Activated gamma-delta T cell treated with Interleukin-2 at 50 U/mL for 16 hours (primary cell): ENCODE measurements around the gene CPD.
"Not testable (repeated sequence)": the region's sequence is repeated elsewhere in the genome, so short reads cannot be mapped to it uniquely, and the experiment has no call there.

ENCODE experiments used
- DNase-seq: peaks from one replicate; pipeline ENCODE4 v3.0.0-alpha.2; 2020

The CPD gene

DNA sequence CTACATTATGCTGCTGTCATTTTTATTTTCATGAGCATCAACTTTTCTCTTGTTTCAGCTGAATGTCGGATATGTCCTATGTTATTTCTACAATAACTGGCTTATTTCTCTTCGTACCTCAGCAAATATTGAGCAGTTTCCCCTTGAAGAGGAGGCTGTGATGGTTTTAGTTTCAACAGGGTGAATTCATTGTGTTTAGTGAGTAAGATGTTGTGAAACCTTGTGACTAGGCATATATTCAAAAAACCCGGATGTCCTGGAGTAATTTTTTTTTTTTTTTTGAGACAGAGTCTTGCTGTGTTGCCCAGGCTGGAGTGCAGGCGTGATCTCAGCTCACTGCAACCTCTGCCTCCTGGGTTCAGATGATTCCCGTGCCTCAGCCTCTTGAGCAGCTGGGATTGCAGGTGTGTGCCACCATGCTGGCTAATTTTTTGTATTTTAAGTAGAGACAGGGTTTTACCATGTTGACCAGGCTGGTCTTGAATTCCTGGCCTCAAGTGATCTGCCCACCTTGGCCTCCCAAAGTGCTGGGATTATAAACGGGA, 11.1 kb downstream of the CPD start:
- no peak for DNase-seq

DNA sequence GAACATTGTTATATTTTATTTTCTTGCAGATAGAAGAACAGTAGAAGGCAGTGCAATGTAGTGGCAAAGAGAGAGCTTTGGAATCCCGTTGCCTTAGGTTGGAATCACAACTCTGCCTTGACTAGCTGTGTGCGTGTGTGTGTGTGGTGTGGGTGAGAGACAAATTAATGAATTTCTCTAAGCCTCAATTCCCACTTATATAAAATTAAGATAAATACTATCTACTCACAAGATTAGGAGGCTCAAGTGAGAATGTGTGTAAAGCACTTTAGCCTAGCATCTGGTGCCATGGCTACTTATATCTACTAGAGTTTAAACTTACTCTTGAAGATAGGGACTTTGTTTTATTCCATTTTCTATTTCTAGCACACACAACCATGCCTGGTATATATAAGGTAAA, 12.8 kb downstream of the CPD start:
- DNase-seq: no peak

DNA sequence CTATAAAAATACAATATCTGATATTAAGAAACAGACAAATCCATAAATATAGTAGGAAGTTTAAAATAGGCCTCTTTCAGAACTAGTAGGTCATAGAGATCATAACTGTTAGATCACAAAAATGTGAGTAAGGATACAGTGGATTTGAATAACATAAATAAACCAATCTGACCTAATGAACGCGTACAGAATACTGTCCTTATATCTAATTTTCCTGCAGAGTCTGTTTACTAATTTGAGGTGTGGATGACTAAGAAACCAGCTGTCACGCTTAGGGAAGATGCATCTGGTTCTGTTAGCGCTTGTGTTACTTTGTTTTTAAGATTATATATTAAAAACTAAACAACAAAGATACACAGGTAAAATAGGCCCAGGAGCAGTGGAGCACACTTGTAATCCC, 14.8 kb downstream of the CPD start:
- DNase-seq: no peak

DNA sequence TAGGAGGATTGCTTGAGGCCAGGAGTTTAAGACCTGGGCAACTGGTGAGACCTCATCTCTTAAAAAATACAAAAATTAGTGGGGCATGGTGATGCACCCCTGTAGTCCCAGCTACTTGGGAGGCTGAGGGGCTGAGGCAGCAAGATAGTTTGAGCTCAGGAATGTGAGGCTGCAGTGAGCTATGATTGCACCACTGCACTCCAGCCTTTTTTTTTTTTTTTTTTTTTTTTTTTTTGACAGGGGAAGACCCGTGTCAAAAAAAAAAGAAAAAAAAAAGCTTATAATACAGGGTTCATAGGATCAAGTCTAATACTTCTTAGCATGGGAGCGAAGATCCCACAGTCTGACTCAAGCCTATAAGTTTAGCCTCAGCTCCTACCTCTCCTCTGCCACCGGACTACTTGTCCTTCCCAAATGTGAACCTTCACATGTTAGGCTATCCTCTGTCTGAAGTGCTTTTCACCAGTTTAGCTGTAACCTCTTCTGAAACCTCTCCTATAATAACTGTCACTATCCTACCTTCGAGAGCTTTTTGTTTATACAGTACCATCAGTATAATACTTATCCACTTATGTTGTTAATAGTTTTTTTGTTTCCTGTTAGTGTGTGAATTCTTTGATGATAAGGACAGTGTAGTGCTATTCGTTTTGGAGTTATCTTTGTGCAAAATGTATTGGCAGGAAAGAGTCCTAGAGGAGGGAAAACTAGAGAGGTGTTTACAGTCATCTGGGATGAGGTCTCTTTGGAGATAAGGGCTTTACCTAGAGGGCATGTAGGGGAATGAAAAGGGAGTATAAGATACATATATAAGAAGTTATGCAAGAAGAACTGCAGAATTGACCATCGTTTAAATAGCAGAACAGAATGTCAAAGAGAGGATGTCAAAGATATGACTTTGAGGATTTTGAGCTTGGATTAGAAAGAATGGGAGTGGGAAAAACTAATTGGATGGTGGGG, 15.5 kb downstream of the CPD start:
- no peak for DNase-seq

DNA sequence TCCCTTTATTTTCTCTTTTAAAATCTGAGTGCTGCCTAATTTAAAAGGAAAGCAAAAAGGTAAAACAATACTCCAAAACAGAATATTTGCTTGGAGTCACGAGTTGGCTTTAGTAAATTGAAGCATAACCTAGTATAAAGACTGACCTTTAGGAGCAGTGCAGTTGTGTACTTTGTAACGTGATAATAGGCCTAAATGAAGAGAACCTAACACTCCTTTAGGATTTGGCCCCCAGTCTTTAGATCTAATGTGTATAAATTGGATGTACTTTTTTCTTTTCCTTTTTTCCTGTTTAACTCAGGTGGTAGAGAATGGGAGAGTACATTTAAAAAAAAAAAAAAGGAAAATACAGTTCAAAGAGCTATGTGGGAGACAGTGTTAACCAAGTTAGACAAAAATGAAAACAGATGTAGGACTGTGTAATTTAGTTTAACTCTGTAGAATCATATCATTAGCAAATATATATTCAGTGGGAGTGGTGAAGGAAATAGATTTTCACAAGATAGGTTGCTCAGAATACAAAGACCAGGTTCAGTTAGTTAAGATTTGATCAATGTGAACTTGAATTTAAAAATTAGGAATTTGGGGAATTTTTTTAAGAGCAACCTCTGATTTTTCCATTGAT, 16.8 kb downstream of the CPD start:
- DNase-seq: no peak

DNA sequence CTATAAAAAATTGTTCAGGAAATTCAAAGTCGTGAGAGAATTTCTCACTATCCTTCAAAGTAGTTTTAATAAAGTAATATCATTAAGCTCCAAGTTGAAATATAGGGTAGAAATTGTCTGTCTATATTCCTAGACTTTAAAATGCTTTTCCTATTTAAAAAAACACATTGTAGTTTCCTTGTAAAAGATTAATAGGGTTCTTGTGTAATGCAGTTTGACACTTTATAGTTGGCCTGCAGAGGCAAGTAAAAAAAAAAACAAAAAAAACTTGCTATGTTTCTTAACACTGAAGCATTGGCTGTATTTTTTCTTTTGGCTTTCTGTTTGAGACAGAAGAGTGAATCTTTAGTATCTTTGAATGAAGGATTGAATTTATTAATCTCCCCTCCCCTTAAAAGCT, 17.4 kb downstream of the CPD start:
- no peak for DNase-seq

DNA sequence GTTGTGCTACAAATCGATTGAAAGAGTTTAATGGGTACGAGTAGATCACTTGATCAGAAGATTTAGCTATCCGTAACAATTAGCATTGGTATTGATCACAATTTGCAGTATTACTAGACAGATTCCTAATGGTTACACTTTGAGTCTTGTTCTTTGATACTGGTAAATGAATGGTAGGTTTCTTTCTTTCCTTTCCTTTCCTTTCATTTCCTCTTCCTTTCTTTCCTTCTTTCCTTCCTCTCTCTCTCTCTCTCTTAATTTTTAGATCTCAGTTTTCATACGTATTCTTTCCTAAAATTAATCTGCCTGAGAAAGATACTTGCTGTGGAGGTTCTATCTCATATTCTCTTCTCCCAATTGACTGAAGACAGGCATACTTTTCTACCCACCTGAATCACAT, 17.9 kb downstream of the CPD start:
- no peak for DNase-seq

DNA sequence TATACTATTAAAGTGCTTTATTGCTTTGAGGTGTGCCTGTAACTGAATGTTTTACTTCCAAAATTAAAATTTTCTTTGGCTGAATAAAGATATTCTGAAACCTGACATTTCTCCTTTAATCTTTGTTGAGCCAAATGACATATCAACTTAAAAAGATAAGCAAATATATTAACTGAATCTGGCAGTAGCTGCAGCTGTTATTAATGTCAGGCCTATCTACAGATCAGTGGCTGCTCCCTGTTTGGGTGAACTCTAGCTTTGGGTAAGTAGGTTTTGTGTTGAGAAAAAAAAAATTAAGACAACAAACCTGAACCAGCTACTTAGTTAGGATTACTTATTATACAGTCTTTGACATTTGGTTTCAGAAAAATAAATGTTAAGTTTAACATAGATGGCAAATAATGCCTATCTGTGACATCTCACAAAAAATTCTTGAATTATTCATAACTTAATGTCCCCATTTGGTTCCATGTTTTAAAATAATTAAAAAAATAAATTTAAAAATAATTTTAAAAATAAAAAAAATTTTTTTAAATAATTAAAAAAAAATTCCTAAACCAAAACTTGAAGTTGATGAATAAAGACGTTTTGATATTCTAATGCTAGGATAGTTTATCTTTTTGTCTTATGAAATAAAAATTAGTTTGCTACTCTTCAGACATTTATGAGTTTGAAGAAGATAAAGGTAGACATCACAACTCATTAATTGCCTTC, 19.8 kb downstream of the CPD start:
- DNase-seq: no peak

DNA sequence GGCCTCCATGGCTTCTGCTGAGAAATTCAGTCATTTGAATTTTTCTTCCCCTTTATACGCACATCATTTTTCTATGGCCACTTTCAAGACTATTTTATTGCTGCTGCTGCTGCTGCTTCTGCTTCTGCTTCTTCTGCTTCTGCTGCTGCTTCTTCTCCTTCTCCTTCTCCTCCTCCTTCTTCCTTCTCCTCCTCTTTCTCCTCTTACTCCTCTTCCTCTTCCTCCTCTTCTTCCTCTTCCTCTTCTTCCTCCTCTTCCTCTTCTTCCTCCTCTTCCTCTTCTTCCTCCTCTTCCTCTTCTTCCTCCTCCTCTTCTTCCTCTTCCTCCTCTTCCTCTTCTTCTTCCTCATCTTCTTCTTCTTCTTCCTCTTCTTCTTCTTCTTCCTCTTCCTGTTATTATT, 22.4 kb downstream of the CPD start:
- no peak for DNase-seq

DNA sequence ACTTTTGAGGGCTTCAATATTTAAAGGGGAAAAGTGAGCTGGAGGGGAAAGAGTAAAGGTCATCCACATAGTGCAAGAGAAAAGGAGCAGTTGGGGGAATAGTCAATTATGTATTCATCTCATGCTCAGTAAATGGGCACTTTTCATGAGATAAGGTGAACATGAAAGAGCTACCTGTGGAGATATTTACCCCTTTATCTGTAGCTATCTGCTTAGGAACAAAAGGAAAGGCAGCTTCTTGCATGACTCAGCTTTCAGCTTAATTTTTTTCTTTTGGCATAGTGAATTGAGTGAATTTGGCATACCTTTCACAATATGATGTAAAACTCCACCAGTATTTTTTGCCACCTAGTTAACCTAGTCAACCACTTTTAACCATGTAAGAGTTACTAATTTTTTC, 26.4 kb downstream of the CPD start:
- no peak for DNase-seq

DNA sequence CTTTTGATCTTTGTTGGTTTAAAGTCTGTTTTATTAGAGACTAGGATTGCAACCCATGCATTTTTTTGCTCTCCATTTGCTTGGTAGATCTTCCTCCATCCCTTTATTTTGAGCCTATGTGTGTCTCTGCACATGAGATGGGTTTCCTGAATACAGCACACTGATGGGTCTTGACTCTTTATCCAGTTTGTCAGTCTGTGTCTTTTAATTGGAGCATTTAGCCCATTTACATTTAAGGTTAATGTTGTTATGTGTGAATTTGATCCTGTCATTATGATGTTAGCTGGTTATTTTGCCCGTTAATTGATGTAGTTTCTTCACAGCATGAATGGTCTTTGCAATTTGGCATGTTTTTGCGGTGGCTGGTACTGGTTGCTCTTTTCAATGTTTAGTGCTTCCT, 31.9 kb downstream of the CPD start:
- not testable (repeated sequence) for DNase-seq

DNA sequence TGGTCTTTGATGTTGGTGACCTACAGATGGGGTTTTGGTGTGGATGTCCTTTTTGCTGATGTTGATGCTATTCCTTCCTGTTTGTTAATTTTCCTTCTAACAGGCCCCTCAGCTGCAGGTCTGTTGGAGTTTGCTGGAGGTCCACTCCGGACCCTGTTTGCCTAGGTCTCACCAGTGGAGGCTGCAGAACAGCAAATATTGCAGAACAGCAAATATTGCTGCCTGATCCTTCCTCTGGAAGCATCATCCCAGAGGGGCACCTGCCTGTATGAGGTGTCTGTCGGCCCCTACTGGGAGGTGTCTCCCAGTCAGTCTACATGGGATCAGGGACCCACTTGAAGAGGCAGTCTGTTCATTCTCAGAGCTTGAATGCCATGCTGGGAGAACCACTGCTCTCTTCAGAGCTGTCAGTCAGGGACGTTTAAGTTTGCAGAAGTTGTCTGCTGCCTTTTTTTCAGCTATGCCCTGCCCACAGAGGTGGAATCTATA, 33.3 kb downstream of the CPD start:
- not testable (repeated sequence) for DNase-seq

DNA sequence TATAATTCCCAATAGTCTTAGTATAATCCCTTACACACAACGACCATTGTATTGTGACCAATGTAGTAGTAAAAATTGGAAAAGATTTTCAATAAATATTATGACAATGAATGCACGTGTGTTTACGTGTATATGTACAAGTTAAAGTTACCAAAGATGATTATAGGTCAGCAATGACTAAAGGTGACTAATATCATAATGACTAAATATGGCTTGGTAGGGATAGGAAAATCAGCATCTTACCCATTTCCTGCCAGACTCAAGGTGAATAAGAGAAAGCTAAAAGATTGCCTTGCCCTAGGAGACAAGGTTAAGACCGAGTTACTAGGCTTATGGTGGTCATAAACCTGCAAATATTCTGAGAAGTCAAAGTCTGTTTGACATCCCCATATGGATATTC, 34.4 kb downstream of the CPD start:
- DNase-seq: no peak

DNA sequence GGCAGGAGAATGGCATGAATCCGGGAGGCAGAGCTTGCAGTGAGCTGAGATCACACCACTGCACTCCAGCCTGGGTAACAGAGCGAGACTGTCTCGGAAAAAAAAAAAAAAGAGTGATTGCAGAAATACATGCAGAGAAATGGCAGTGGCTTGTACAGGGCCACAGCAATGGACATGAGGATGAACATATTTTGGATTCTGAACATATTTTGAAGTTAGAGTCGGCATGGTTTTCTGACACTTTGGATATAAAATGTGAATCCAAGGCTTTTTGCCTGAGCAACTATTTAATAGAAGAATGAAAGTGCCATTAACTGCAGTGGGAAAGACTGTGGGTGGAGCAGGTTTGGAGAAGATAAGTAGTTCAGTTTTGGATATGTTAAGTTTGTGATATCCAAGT, 35.8 kb downstream of the CPD start:
- DNase-seq: no peak

DNA sequence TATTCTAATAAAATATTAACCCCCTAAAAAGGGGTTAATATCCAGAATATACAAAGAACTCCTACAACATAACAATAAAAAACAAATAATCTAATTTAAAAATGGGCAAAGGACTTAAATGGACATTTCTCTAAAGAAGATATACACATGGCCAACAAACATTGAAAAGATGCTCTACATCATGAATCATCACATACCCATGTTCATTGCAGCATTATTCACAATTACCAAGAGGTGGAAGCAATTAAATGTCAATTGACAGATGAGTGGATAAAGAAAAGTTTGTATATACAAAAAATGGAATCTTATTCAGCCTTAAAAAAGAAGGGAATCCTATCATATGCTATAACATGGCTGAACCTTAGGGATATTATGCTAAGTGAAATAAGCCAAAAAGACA, 36.8 kb downstream of the CPD start:
- DNase-seq: no peak

DNA sequence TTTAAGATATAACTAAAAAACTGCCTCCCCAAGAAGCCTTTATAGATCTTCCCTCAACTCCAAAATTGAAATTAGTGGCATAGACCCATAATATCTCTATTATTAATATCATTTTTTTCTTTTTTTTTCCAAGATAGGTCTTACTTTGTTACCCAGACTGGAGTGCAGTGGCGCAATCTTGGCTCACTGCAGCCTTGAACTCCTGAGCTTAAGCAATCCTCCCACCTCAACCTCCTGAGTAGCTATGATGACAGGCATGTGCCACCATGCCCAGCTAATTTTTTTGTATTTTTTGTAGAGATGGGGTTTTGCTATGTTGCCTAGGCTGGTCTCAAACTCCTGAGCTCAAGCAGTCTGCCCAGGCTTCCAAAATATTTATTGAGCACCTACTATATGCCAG, 39.3 kb downstream of the CPD start:
- DNase-seq: not testable (repeated sequence)

DNA sequence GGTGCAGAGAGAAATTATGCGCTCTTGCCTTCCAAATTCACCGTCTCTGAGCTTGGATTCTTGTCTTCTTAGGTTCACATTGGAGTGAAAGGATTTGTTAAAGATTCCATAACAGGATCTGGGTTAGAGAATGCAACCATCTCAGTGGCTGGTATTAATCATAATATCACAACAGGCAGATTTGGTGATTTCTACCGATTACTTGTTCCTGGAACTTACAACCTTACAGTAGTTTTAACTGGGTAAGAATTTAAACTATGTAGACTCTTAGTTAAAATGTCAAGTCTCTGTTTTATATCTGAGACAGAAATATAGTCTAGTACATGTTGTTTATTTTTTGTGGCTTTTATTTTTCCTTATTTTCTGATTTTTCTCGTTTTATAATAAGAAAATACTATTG, 42.9 kb downstream of the CPD start:
- no peak for DNase-seq

DNA sequence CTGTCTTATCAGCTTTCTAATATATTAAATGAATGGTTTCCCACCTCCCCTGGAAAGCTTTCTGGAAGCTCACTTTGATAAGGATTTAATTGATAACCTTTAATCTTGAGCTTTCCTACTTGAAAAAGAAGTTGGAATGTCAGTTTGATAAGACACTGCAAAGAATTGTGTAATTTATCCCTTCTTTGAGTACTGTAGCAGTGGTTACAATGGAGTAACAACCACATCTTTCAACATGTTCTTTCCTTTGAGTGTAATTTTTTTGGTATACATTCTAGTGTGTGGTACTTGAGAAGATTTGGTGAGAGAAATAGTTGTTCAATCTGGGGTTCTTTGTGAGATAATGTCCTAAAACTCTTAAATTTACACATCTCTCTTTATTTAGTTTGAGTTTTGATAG, 43.4 kb downstream of the CPD start:
- no peak for DNase-seq

DNA sequence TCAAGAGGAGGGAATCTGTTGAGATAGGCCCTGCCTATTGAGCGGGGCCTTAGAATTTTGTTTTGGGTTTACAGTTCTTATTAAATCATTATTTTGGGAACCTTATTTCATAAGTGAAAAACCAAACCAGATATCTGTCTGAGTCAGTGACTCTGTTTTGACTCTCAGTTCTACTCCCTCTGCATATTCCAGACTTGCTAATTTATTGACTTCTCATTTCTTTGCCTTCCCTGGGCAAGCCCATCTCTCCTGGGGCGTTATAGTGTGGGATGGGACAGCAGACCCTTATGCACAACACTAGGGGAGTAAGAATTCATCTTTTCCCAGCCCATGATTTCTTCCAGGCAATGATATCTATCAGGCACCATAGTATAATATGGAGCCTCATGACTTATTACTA, 45.7 kb downstream of the CPD start:
- no peak for DNase-seq

DNA sequence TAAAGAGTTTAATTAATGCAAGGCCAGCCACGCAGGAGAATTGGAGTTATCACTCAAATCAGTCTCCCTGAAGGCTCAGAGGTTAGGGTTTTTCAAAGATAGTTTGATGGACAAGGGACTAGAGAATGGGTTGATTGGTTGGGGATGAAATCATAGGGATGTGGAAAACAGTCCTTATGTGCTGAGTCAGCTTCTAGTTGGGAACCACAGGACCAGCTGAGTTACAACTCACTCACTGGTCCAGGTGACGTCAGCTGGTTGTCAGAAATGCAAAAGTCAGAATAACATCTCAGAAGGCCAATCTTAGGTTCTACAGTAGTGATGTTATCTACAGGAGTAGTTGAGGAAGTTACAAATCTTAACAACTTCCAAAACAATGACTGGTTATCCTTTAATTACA, 47.6 kb downstream of the CPD start:
- DNase-seq: no peak

DNA sequence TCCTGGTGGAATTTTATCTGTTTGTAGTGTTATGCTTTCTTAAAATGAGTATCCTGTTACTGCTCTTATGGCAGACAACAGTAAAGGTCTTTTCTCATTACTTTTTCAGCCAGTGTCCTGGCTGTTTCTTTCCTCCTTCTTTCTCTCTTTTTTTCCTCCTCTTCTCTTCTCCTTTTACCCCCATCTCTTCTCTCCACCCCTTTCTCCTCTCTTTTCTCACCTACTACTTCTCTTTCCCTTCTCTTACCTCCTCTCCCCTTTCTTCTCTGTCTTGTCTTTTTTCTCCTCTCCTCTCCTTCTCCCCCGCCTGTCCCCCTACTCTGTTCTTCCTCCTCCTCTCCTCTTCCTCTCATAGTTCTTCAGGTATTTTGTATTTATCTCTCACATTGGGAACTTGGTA, 48.9 kb downstream of the CPD start:
- DNase-seq: no peak

DNA sequence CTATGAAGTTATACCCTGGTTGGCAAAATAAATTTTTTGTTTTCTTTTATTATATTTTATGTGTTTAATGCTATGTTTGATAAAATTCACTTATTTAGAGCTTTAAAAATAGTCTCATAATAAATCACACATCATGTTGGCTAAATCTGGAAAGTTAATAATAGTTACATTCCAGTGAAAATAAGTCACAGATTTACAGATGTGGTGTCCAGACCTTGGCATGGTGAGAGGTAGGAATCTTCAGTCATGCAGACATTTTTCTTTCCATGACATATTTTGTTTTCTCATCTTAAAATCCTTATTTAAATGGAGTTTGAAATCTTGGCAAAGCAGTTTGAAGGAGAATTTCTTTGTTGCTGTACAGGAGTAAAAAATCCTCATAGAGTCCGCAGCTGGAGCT, 50.4 kb downstream of the CPD start:
- DNase-seq: no peak

DNA sequence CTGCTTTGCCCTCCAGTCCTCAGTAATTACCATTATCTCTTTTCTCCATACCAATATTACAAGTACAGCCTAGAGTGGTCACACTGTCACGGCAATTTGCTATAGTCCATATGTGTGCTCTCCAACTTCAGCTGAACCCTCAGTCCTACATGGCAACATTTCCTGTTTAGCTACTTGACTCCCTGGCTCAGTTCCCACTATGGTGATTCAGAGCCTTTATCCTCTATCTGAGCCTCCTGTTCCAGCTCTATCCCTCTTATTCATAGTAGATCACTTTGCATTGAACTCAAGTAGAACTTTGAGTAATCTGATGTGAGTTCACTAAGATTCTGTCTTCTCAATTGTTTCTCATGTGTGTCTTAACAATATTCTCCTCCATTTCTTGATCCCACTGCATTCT, 54.8 kb downstream of the CPD start:
- no peak for DNase-seq

DNA sequence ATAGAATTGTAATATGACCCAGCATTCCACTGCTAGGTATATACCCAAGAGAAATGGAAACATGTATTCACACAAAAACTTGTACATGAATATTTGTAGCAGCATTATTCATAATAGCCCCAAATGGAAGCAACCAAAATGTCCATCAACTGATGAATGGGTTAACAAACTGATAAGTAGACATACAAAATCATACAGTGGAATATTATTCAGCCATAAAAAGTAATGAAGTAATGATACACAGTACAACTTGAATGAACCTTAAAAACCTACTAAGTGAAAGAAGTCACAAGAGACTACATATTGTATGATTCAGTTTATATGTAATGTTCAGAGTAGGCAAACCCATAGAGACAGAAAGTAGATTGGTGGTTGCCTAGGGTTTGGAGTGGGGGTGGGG, 58.0 kb downstream of the CPD start:
- DNase-seq: no peak
